Measurements from ENCODE around the gene CRYBG1. TPM values are rescaled to one million over a fixed set of nuclear protein-coding genes. Genes with fewer than 3 reads are reported as not detected.
A peak's percentile ranks its signal among the peaks of the same experiment; 100 is the strongest.

CRYBG1 gene
- total and polyA plus RNA-seq, 2 of the 13 experiments (the other 11 are each of a cell fraction or from before 2014, with no cell fraction given), result 10.1 to 21.9 TPM

GRCh38 chr6:106557837-106558236 lies 197.3 kb downstream of the CRYBG1 start (continued):
- TF ChIP-seq MTF1 (CRISPR knock-in tag; IDR thresholded peaks at IDR 0.05) (no peak), ZNF317 (CRISPR knock-in tag; IDR thresholded peaks at IDR 0.05) (no peak), SAFB2 (CRISPR knock-in tag; IDR thresholded peaks at IDR 0.05; ENCODE audit: borderline replicate concordance, low read depth) (no peak), KAT2B (IDR thresholded peaks at IDR 0.05; ENCODE audit: borderline replicate concordance, low read depth, low read length) (no peak), ZBTB20 (CRISPR knock-in tag; IDR thresholded peaks at IDR 0.05; ENCODE audit: borderline replicate concordance, low read depth) (no peak), ZNF431 (CRISPR knock-in tag; IDR thresholded peaks at IDR 0.05; ENCODE audit: borderline replicate concordance, low read depth) (no peak), ZNF614 (CRISPR knock-in tag; IDR thresholded peaks at IDR 0.05; ENCODE audit: borderline replicate concordance) (0 out of 2 replicates have a peak, but pooled peaks have one; percentile 28), SMAD9 (CRISPR knock-in tag; IDR thresholded peaks at IDR 0.05) (no peak), NFIC (IDR thresholded peaks at IDR 0.05; ENCODE audit: low read length) (no peak), ZNF333 (CRISPR knock-in tag; IDR thresholded peaks at IDR 0.05; ENCODE audit: borderline replicate concordance) (no peak), HNRNPH1 (optimal IDR thresholded peaks at IDR 0.05; ENCODE audit: low read depth, low read length) (no peak), STAT6 (CRISPR knock-in tag; IDR thresholded peaks at IDR 0.05; ENCODE audit: borderline replicate concordance) (no peak), FOXP1 (IDR thresholded peaks at IDR 0.05) (no peak), FOXP1 (CRISPR knock-in tag; IDR thresholded peaks at IDR 0.05) (peak; percentile 81; the same call in 1 of the 2 replicates), USF2 (IDR thresholded peaks at IDR 0.05; ENCODE audit: low read depth, low read length) (no peak), USF2 (CRISPR knock-in tag; IDR thresholded peaks at IDR 0.05; ENCODE audit: borderline replicate concordance) (no peak), PAXIP1 (CRISPR knock-in tag; conservative IDR thresholded peaks at IDR 0.05) (peak; percentile 37; the same call in 1 of the 2 replicates), AGO1 (IDR thresholded peaks at IDR 0.05; ENCODE audit: low read depth, low read length, poor library complexity, severe bottlenecking) (no peak), ZNF549 (CRISPR knock-in tag; IDR thresholded peaks at IDR 0.05) (no peak), MAFK (conservative IDR thresholded peaks at IDR 0.05 in 1 of 2, IDR thresholded peaks at IDR 0.05 in 1 of 2; ENCODE audit: low read length in 2 of 2) (no peak), ZNF776 (CRISPR knock-in tag; IDR thresholded peaks at IDR 0.05) (no peak), MED1 (CRISPR knock-in tag; IDR thresholded peaks at IDR 0.05) (peak; percentile 55), MBNL3 (CRISPR knock-in tag; conservative IDR thresholded peaks at IDR 0.05) (no peak)
